GM06990 (cell line): ENCODE data around the gene LRFN2.

Experiments
- DNase-seq: peaks from one replicate; pipeline ENCODE4 v3.0.0-alpha.2; 2011; ENCODE audit not compliant: insufficient read length; ENCODE audit errors: extremely low read depth
- H3K27me3 ChIP-seq: replicated peaks from 2 replicates; pipeline ENCODE4 v1.6.0; 2011; ENCODE audit warnings: low read length; ENCODE audit not compliant: control insufficient read depth, insufficient read depth
- H3K36me3 ChIP-seq: 2 replicates; pipeline ENCODE4 v1.5.1; 2011; ENCODE audit warnings: low read length; ENCODE audit not compliant: control insufficient read depth, insufficient read depth
- H3K4me3 ChIP-seq: replicated peaks from 2 replicates; pipeline ENCODE4 v1.5.1; 2011; ENCODE audit warnings: low read depth, mild to moderate bottlenecking, control low read depth, low read length
- CTCF ChIP-seq: IDR thresholded peaks from 2 replicates; pipeline ENCODE4 v1.5.1; 2011; ENCODE audit warnings: low read length, control low read depth, mild to moderate bottlenecking, inconsistent platforms; ENCODE audit not compliant: insufficient read depth, poor library complexity, severe bottlenecking

LRFN2 gene

DNA sequence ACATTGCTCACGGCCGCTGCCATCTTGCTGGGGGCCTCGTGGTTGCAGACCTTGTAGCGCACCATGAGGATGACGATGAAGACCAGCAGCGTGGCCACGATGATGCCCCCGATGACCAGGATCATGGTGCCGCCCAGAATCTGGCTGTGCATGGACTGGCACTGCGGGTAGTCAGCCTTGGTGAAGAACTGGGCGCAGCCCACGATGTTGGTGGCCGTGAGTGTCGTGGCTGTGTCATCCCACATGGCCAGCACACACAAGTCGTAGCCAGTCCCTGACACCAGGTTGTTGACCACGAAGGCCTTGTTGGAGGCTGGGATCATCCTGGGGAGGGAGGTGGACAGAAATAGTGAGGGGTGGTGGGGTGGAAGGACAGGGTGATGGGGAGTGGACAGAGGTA is 194.6 kb downstream of the LRFN2 start:
- Histone ChIP-seq H3K36me3 (no peaks in the 10 kb centered on the region), H3K27me3 (no peaks in the 10 kb centered on the region), H3K4me3 (no peak overlapping the region)
- no peak for DNase-seq
- no peak for TF ChIP-seq CTCF

DNA sequence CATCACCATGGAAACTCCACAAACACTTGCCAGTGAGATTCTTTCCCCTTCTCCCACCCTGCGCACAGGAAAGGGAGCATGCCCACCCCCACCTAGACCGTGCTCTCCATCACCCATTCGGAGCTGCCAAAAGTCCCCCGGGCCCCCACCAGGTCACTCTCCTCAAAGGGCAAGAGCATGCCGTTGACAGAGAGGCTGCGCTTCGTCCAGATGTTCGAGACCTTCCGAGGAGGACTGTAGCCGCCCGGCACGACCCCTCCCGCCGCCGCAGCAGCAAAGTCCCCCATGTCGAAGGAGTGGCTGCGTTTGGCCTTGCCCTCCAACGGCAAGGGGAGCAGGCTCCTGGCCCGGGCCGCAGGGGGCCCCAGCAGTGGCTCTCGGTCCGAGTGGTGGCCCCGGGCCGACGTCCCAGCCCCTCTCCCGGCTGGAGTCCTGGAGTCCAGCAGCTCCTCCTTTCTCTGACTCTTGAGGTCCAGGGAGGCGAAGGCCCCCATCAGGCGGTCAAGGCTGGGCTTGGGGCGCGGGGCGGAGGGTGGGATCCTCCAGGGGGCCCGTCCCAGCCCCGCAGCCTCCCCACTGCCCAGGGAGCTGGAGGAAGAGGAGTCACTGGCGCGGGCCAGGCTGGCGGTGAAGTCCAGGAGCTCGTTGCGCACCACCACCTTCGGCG is 195.2 kb downstream of the LRFN2 start:
- TF ChIP-seq CTCF: no peak
- H3K27me3 ChIP-seq: no peaks in the 10 kb centered on the region
- no peaks in the 10 kb centered on the region for H3K36me3 ChIP-seq
- no peak for DNase-seq
- no peak overlapping the region for H3K4me3 ChIP-seq

DNA sequence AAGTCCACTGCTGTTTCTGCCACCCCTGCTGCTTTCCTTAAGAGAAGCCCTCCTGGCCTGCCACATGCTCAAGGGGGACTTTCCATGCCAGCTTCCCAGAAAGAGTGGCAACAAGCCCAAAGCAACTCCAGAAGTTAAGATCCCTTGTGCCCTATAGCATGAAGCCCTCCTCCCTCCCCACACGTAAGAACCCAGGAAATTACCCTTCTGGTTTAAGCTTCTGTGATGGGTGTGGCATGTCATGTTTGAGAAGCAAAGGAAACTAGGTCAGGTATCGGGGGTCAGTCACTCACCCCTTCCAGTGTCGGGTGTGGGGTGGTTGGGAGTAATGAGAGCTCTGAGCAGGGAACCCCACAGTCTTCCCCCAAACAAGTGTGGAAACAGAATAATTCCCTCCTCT is 196.1 kb downstream of the LRFN2 start:
- Histone ChIP-seq H3K36me3 (no peaks in the 10 kb centered on the region), H3K27me3 (no peaks in the 10 kb centered on the region), H3K4me3 (no peak overlapping the region)
- DNase-seq: no peak
- no peak for TF ChIP-seq CTCF

DNA sequence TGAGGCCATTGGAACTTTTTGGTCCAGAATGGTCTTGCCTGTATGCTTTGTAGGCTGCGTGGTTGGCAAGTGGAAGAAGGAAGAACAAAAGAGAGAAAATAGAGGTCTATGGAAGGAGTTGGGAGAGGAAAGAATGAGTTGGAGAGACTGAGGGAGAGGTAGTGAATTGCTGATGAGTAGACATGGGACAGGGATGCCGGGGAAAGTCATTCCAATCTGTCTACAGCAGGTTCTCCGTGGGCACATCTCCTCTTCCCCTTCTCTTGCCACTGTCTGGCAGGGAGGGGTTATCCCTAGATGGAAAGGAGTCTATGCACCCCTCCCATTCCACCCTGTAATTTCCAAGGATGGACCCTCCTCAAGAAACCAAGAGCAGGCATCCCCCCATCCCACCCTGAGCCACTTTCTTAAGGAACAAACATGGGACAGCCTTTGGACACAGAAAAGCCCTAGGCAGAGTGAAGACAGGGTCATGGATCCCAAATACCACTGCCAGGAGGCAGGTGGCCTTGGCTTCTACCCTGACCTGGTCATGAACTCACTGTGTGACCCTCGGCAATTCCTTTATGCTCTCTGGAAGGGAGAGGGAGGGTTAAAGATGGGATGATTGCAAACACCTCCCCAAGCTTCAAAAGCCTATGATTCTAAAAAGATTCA is 196.9 kb downstream of the LRFN2 start:
- TF ChIP-seq CTCF: no peak
- H3K27me3 ChIP-seq: no peaks in the 10 kb centered on the region
- no peak for DNase-seq
- H3K36me3 ChIP-seq: no peaks in the 10 kb centered on the region
- no peak overlapping the region for H3K4me3 ChIP-seq

DNA sequence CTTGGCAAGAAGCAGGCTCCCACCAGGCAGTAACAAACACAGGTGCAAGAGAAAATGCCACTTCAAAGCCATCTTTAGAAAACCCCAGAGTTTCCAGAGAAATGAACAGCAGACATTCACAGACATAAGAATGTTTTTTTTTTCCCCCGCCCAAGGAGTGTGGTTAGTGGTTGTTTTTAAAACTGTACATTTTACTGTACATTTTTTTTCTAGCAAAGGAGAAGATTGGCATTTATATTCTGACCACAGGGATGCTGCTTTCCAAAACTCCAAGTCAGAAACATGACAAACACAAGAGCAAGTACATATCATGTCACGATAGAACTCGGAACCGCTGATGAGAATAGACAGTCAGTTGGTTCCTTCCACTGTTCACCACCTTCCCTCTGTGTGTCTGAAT is 197.9 kb downstream of the LRFN2 start:
- H3K4me3 ChIP-seq: no peak overlapping the region
- H3K27me3 ChIP-seq: no peaks in the 10 kb centered on the region
- H3K36me3 ChIP-seq: no peaks in the 10 kb centered on the region
- no peak for DNase-seq
- no peak for TF ChIP-seq CTCF
